HG02763 (cell line): ENCODE measurements around the gene SPPL2C.
"Not testable (repeated sequence)": the region's sequence is repeated elsewhere in the genome, so short reads cannot be mapped to it uniquely, and the experiment has no call there.

Experiments used
- ATAC-seq: cut with Tn5 transposase; IDR thresholded peaks from one replicate; pipeline ENCODE4 v1.9.1; 2021; ENCODE audit warnings: mild to moderate bottlenecking, moderate library complexity; ENCODE audit not compliant: unreplicated experiment

Gene SPPL2C

GRCh38 chr17:45849536-45849990, 4.9 kb downstream of the SPPL2C start:
- ATAC-seq: no peak

- no peak for ATAC-seq
Measured at GRCh38 chr17:45850011-45850410, 5.3 kb downstream of the SPPL2C start.

GRCh38 chr17:45850468-45850867, 5.8 kb downstream of the SPPL2C start:
- no peak for ATAC-seq

GRCh38 chr17:45851022-45851421, 6.3 kb downstream of the SPPL2C start:
- no peak for ATAC-seq

GRCh38 chr17:45851464-45851863, 6.8 kb downstream of the SPPL2C start:
- no peak for ATAC-seq

GRCh38 chr17:45851873-45852272, 7.2 kb downstream of the SPPL2C start:
- no peak for ATAC-seq

GRCh38 chr17:45852535-45853297, 8.0 kb downstream of the SPPL2C start:
- ATAC-seq: no peak

- no peak for ATAC-seq
Measured at GRCh38 chr17:45854209-45854608, 9.5 kb downstream of the SPPL2C start.

GRCh38 chr17:45855691-45856336, 11.1 kb downstream of the SPPL2C start:
- no peak for ATAC-seq

- no peak for ATAC-seq
Measured at GRCh38 chr17:45857977-45858708, 13.5 kb downstream of the SPPL2C start.

- ATAC-seq: no peak
Measured at GRCh38 chr17:45861165-45861564, 16.5 kb downstream of the SPPL2C start.

GRCh38 chr17:45862127-45862526, 17.4 kb downstream of the SPPL2C start:
- ATAC-seq: not testable (repeated sequence)

- no peak for ATAC-seq
Measured at GRCh38 chr17:45863857-45864654, 19.4 kb downstream of the SPPL2C start.

GRCh38 chr17:45867171-45867570, 22.5 kb downstream of the SPPL2C start:
- ATAC-seq: no peak

- no peak for ATAC-seq
Measured at GRCh38 chr17:45867702-45868101, 23.0 kb downstream of the SPPL2C start.

GRCh38 chr17:45868276-45868675, 23.6 kb downstream of the SPPL2C start:
- ATAC-seq: no peak

GRCh38 chr17:45869676-45870341, 25.1 kb downstream of the SPPL2C start:
- ATAC-seq: no peak

- no peak for ATAC-seq
Measured at GRCh38 chr17:45870342-45870974, 25.8 kb downstream of the SPPL2C start.

- ATAC-seq: no peak
Measured at GRCh38 chr17:45871718-45872117, 27.0 kb downstream of the SPPL2C start.

- ATAC-seq: no peak
Measured at GRCh38 chr17:45873728-45874127, 29.0 kb downstream of the SPPL2C start.
